Heart left ventricle (tissue), 13 donors: Measurements from ENCODE around the gene TSC22D1.

ENCODE experiments used
- POLR2A ChIP-seq, 2 donors: fragments of 450-650 bp; IDR thresholded peaks; one replicate each; pipeline ENCODE4 v1.6.1; 2017; ENCODE audit warnings: antibody characterized with exemption in 2 of 2, mild to moderate bottlenecking in 2 of 2, moderate library complexity in 2 of 2
- TF ChIP-seq, protein P1 (sequence below), 12 donors: fragments of 200-600 bp; sonication (generic) in 4 of 12; IDR thresholded peaks; one replicate each; pipeline versions ENCODE4 v1.5.0 to v1.8.0; 2018 to 2022; ENCODE audit warnings: antibody characterized with exemption in 12 of 12, mild to moderate bottlenecking in 5 of 12
- donor health status: ischemic (EF 13 %, LVEDD 7.1; RV severe dilation, severe dysfunction).
- donor health status: DM: no; HTN: yes; CAD: no.
- donor health status: DM: no; HTN: no; CAD: no.
- donor health status: ischemic (EF 25% LVEDD 6.9; RV normal size, moderate dysfunction).
- donor health status: ischemic (EF 25% LVEDD 5.7; RV mildly dilated, moderate dysfunction).
- donor health status: ischemic (EF 35%, LVEDD 5.7; RV mildly dilated, moderate dysfunction).
- donor health status: nonischemic (EF 11% LVEDD 7.7; RV severe dilation, severe dysfunction).
- donor health status: DM: yes; HTN: yes; CAD: no.
- donor health status: PGD.
- donor health status: ischemic (EF 29% LVEDD 5.4; RV normal size, mild dysfunction).
- donor health status: nonischemic (EF 23%, LVEDD 6.1; RV moderate dilation, normal function).

- TF ChIP-seq, protein P1, sequence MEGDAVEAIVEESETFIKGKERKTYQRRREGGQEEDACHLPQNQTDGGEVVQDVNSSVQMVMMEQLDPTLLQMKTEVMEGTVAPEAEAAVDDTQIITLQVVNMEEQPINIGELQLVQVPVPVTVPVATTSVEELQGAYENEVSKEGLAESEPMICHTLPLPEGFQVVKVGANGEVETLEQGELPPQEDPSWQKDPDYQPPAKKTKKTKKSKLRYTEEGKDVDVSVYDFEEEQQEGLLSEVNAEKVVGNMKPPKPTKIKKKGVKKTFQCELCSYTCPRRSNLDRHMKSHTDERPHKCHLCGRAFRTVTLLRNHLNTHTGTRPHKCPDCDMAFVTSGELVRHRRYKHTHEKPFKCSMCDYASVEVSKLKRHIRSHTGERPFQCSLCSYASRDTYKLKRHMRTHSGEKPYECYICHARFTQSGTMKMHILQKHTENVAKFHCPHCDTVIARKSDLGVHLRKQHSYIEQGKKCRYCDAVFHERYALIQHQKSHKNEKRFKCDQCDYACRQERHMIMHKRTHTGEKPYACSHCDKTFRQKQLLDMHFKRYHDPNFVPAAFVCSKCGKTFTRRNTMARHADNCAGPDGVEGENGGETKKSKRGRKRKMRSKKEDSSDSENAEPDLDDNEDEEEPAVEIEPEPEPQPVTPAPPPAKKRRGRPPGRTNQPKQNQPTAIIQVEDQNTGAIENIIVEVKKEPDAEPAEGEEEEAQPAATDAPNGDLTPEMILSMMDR (IDR thresholded peaks at IDR 0.05), result no peak
- TF ChIP-seq POLR2A (IDR thresholded peaks at IDR 0.05), result no peak
These were observed 193.4 kb downstream of the TSC22D1 start for GRCh38 chr13:44382635-44383145.
